ENCODE measurements around the gene HYCC1.

Gene HYCC1

DNA sequence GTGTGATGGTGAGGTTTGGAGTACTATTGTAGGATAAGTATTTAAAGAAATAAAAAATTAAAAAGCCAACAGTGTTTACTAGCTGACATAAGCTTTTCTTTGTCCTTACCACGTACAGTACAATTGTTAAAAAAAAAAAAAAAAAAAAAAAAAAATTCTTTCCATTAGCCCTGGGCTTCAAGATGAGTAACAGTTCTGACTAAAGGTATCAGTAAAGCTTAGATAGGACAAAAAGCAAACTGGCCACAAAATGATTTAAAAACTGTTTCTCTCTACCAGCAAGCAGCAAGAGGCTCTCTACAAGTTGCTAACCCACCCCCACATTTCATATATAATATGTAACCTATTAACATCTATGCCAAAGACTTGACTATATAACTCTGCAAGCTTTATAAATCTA lies 17.5 kb downstream of the HYCC1 start:
- DNase-seq (ENCODE audit: low read depth): no peak
- no peak overlapping the region for H3K4me3 ChIP-seq (ENCODE audit: low read length)
- TF ChIP-seq, protein P1, sequence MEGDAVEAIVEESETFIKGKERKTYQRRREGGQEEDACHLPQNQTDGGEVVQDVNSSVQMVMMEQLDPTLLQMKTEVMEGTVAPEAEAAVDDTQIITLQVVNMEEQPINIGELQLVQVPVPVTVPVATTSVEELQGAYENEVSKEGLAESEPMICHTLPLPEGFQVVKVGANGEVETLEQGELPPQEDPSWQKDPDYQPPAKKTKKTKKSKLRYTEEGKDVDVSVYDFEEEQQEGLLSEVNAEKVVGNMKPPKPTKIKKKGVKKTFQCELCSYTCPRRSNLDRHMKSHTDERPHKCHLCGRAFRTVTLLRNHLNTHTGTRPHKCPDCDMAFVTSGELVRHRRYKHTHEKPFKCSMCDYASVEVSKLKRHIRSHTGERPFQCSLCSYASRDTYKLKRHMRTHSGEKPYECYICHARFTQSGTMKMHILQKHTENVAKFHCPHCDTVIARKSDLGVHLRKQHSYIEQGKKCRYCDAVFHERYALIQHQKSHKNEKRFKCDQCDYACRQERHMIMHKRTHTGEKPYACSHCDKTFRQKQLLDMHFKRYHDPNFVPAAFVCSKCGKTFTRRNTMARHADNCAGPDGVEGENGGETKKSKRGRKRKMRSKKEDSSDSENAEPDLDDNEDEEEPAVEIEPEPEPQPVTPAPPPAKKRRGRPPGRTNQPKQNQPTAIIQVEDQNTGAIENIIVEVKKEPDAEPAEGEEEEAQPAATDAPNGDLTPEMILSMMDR (IDR thresholded peaks at IDR 0.05; ENCODE audit: insufficient read depth, low read depth, low read length, missing control alignments): no peak

DNA sequence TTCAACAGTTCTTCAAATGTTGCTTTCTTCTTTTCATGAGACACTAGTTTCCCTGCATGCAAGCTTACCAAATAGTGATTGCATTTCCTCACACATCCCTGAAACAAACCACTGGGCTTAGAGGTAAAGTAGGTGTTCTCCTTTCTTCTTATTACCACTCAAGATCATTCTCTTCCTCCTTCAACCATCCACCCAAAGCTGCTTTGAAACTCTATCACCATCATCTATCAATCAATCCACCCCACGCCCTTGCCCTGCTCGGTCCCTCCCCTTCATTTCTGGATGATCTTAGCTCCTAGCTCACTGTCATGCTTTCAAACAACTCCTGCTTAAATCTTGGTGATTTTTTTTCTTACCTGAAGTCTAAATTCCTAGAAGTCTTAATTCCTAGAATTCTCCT lies 18.9 kb downstream of the HYCC1 start:
- TF ChIP-seq, protein P1 (IDR thresholded peaks at IDR 0.05; ENCODE audit: insufficient read depth, low read depth, low read length, missing control alignments): no peak
- DNase-seq (ENCODE audit: low read depth): no peak
- H3K4me3 ChIP-seq (ENCODE audit: low read length): no peak overlapping the region

- TF ChIP-seq, protein P1 (IDR thresholded peaks at IDR 0.05; ENCODE audit: insufficient read depth, low read depth, low read length, missing control alignments): no peak
- no peak for DNase-seq (ENCODE audit: low read depth)
Observed at GRCh38 chr7:22992874-22993840, 20.8 kb downstream of the HYCC1 start.

GRCh38 chr7:22990588-22990949 lies 23.4 kb downstream of the HYCC1 start:
- TF ChIP-seq, protein P1 (IDR thresholded peaks at IDR 0.05; ENCODE audit: insufficient read depth, low read depth, low read length, missing control alignments): no peak
- DNase-seq (ENCODE audit: low read depth): peak; percentile 23
- no peak overlapping the region for H3K4me3 ChIP-seq (ENCODE audit: low read length)

More at GRCh38 chr7:22992874-22993840, 20.8 kb downstream of the HYCC1 start:
- H3K4me3 ChIP-seq (ENCODE audit: low read length): no peak overlapping the region

GRCh38 chr7:22989643-22990587 lies 24.0 kb downstream of the HYCC1 start:
- no peak overlapping the region for H3K4me3 ChIP-seq (ENCODE audit: low read length)
- DNase-seq (ENCODE audit: low read depth): no peak
- TF ChIP-seq, protein P1 (IDR thresholded peaks at IDR 0.05; ENCODE audit: insufficient read depth, low read depth, low read length, missing control alignments): no peak

DNA sequence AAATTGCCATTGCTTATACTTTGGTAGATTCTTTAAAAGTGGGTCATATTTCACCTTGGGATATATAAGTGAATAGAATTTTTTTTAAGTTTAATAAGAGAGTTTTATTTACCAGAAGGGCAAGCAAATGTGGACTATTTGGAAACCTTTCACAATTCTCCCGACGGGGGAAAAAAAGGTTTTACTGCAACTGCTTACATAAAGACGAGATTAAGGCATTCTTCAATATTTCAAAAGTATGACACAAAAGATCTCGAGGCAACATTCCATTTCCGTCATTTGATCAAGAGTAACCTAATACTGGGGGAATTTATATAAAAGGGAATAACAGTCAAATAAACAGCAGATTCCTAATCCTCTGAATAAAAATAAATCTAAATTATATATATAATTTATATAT lies 28.5 kb downstream of the HYCC1 start:
- TF ChIP-seq, protein P1 (IDR thresholded peaks at IDR 0.05; ENCODE audit: insufficient read depth, low read depth, low read length, missing control alignments): no peak
- H3K4me3 ChIP-seq (ENCODE audit: low read length): no peak overlapping the region
- DNase-seq (ENCODE audit: low read depth): no peak

Data from epithelial cell of esophagus (primary cell).